Spleen (tissue), 11 donors: ENCODE data around the gene RAI14. TPM values are rescaled to one million over a fixed set of nuclear protein-coding genes. Genes with fewer than 3 reads are reported as not detected.

ENCODE experiments used
- DNase-seq: peaks from one replicate; pipeline ENCODE4 v3.0.0-alpha.2; 2020
- H3K27ac ChIP-seq, 8 donors: fragments of 200-600 bp; sonication (generic) in 7 of 8; 1 replicate in 4 of 8; 2 replicates in 4 of 8; pipeline versions ENCODE4 v1.5.0 to v1.8.0; 2016 to 2021; ENCODE audit warnings: inconsistent platforms in 4 of 8, mild to moderate bottlenecking in 4 of 8, moderate library complexity in 1 of 8
- H3K27me3 ChIP-seq, 7 donors: fragments of 200-600 bp; sonication (generic) in 6 of 7; replicated peaks in 1 of 7; 1 replicate in 4 of 7; 2 replicates in 3 of 7; pipeline versions ENCODE4 v1.5.0 to v1.8.0; 2016 to 2021; ENCODE audit warnings: inconsistent platforms in 3 of 7, mild to moderate bottlenecking in 1 of 7
- H3K36me3 ChIP-seq, 6 donors: fragments of 200-600 bp; sonication (generic) in 5 of 6; 1 replicate in 4 of 6; 2 replicates in 2 of 6; pipeline versions ENCODE4 v1.5.0 to v1.8.0; 2016 to 2021; ENCODE audit warnings: inconsistent platforms in 2 of 6
- H3K4me1 ChIP-seq, 6 donors: fragments of 200-600 bp; sonication (generic) in 5 of 6; 1 replicate in 3 of 6; 2 replicates in 3 of 6; pipeline versions ENCODE4 v1.5.0 to v1.8.0; 2016 to 2021; ENCODE audit warnings: inconsistent platforms in 3 of 6
- H3K4me3 ChIP-seq, 8 donors: fragments of 200-600 bp; sonication (generic) in 7 of 8; 1 replicate in 4 of 8; 2 replicates in 4 of 8; pipeline versions ENCODE4 v1.5.0 to v1.8.0; 2016 to 2021; ENCODE audit warnings: inconsistent platforms in 4 of 8, mild to moderate bottlenecking in 4 of 8, moderate library complexity in 2 of 8
- H3K9me3 ChIP-seq, 8 donors: fragments of 200-600 bp; sonication (generic) in 7 of 8; 1 replicate in 4 of 8; 2 replicates in 4 of 8; pipeline versions ENCODE4 v1.5.0 to v1.8.0; 2016 to 2021; ENCODE audit warnings: inconsistent platforms in 4 of 8
- CTCF ChIP-seq, 11 experiments: fragments of 200-600 bp in 7 of 11; fragments of 450-650 bp in 4 of 11; sonication (generic) in 4 of 11; IDR thresholded peaks in 8 of 11; conservative IDR thresholded peaks in 3 of 11; 1 replicate in 7 of 11; 2 replicates in 4 of 11; pipeline versions ENCODE4 v1.4.0 to v1.8.0; 2016 to 2021; ENCODE audit warnings: antibody characterized with exemption in 11 of 11, inconsistent platforms in 4 of 11, mild to moderate bottlenecking in 1 of 11
- POLR2A ChIP-seq, 3 donors: fragments of 450-650 bp; IDR thresholded peaks; one replicate each; pipeline ENCODE4 v1.5.1; 2017; ENCODE audit warnings: antibody characterized with exemption in 3 of 3, mild to moderate bottlenecking in 1 of 3
- POLR2AphosphoS5 ChIP-seq, 3 donors: sonication (generic); formaldehyde crosslinking; IDR thresholded peaks; one replicate each; pipeline ENCODE4 v1.5.1; 2017; ENCODE audit warnings: antibody characterized with exemption in 3 of 3
- WGBS, 5 donors: extraction: QIAGEN DNeasy Blood & Tissue Kit in 3 of 5; methylation state at CpG; one replicate each; pipeline versions ENCODE4 v1.1.5 to v1.1.7; 2013 to 2018; 5-methylcytosine and 5-hydroxymethylcytosine counted together
- intact Hi-C: fragments of 100-400 bp; cut with DNase I; formaldehyde crosslinking; loops from one replicate; pipeline ENCODE4 v1.15.0; 2023; ENCODE audit warnings: low total_unique reads
- polyA plus RNA-seq, 3 donors: library from polyadenylated mRNA; stranded (reverse); fragments of 200-250 nt; gene quantifications; one replicate each; pipeline ENCODE4 v1.2.1, GENCODE V29; 2013
- total RNA-seq, 7 donors: library from RNA; depleted of rRNA in 3 of 7; stranded (reverse); fragments of >200 nt in 3 of 7; fragmentation: NEBNext Ultra II Directional in 4 of 7; extraction: Animal tissue kit (Norgen Biotek cat#: 25700) in 4 of 7; gene quantifications; one replicate each; pipeline versions ENCODE4 v1.1.0 to v1.2.1, GENCODE V29; 2016 to 2021
- donor health status: healthy with polysubstance abuse.
- donor health status: DM: no; HTN: no; CAD: no; lungs with moderate emphysema.
- donor health status: DM: no; HTN: no; CAD: no.
- donor health status: Bipolar disorder and iron deficiency.
- donor health status: healthy.
- donor health status: DM: no; HTN: no; CAD: no.
- donor health status: DM: yes; HTN: yes; CAD: no.

Gene RAI14
- total and polyA plus RNA-seq, 10 donors: 14.2 to 217 (median 116) TPM

- TF ChIP-seq POLR2A (IDR thresholded peaks at IDR 0.05): no peak
- no peak for TF ChIP-seq POLR2AphosphoS5 (IDR thresholded peaks at IDR 0.05)
- TF ChIP-seq CTCF (IDR thresholded peaks at IDR 0.05 in 8 of 11, conservative IDR thresholded peaks at IDR 0.05 in 3 of 11): no peak
- intact Hi-C loops: no loop called here
Observed at GRCh38 chr5:34857161-34857560, 201.0 kb downstream of the RAI14 start.

GRCh38 chr5:34857894-34858293 lies 201.8 kb downstream of the RAI14 start:
- Histone ChIP-seq H3K4me1 (peaks cover 0 to 2% (median 0%) of the 10 kb centered on the region in 6 donors), H3K36me3 (no peaks in the 10 kb centered on the region), H3K9me3 (no peaks in the 10 kb centered on the region), H3K4me3 (no peak overlapping the region), H3K27me3 (no peaks in the 10 kb centered on the region), H3K27ac (no peak overlapping the region)
- intact Hi-C loops: no loop called here
- no peak for DNase-seq
- TF ChIP-seq CTCF (IDR thresholded peaks at IDR 0.05 in 8 of 11, conservative IDR thresholded peaks at IDR 0.05 in 3 of 11): no peak
- TF ChIP-seq POLR2AphosphoS5 (IDR thresholded peaks at IDR 0.05): no peak
- TF ChIP-seq POLR2A (IDR thresholded peaks at IDR 0.05): no peak
- 86 to 95% (median 94%) methylated on average over 1 of the region's 1 CpG for WGBS, 5 donors

More at GRCh38 chr5:34857161-34857560, 201.0 kb downstream of the RAI14 start:
- Histone ChIP-seq H3K9me3 (no peaks in the 10 kb centered on the region), H3K4me3 (no peak overlapping the region), H3K27ac (no peak overlapping the region), H3K4me1 (no peaks in the 10 kb centered on the region), H3K27me3 (no peaks in the 10 kb centered on the region), H3K36me3 (no peaks in the 10 kb centered on the region)
- 83 to 93% (median 85%) methylated on average over 3 of the region's 3 CpGs for WGBS, 5 donors
- DNase-seq: no peak

GRCh38 chr5:34858790-34859189 lies 202.7 kb downstream of the RAI14 start:
- no peaks in the 10 kb centered on the region for H3K27me3 ChIP-seq
- no peak for DNase-seq
- no peak overlapping the region for H3K27ac ChIP-seq
- 62 to 88% (median 74%) methylated on average over 2 of the region's 2 CpGs for WGBS, 5 donors
- intact Hi-C loops: no loop called here
- peaks cover 0 to 7% (median 3%) of the 10 kb centered on the region in 6 donors for H3K4me1 ChIP-seq
- no peaks in the 10 kb centered on the region for H3K36me3 ChIP-seq
- no peak overlapping the region for H3K4me3 ChIP-seq
- TF ChIP-seq POLR2AphosphoS5 (IDR thresholded peaks at IDR 0.05) (no peak), CTCF (IDR thresholded peaks at IDR 0.05 in 8 of 11, conservative IDR thresholded peaks at IDR 0.05 in 3 of 11) (no peak), POLR2A (IDR thresholded peaks at IDR 0.05) (no peak)
- no peaks in the 10 kb centered on the region for H3K9me3 ChIP-seq

GRCh38 chr5:34859253-34859652 lies 203.1 kb downstream of the RAI14 start:
- Histone ChIP-seq H3K27ac (no peak overlapping the region), H3K4me3 (no peak overlapping the region), H3K4me1 (peaks cover 0 to 10% (median 3%) of the 10 kb centered on the region in 6 donors), H3K36me3 (no peaks in the 10 kb centered on the region), H3K9me3 (no peaks in the 10 kb centered on the region), H3K27me3 (no peaks in the 10 kb centered on the region)
- no peak for DNase-seq
- intact Hi-C loops: no loop called here
- TF ChIP-seq POLR2A (IDR thresholded peaks at IDR 0.05) (no peak), CTCF (IDR thresholded peaks at IDR 0.05 in 8 of 11, conservative IDR thresholded peaks at IDR 0.05 in 3 of 11) (no peak), POLR2AphosphoS5 (IDR thresholded peaks at IDR 0.05) (no peak)
- 72 to 92% (median 82%) methylated on average over 4 to 5 of the region's 5 CpGs for WGBS, 5 donors
